HG03469 (cell line): ENCODE data around the gene SVIL.
"Not testable (repeated sequence)": the region's sequence is repeated elsewhere in the genome, so short reads cannot be mapped to it uniquely, and the experiment has no call there.

ENCODE experiments used
- ATAC-seq: cut with Tn5 transposase; IDR thresholded peaks from one replicate; pipeline ENCODE4 v1.9.1; 2021; ENCODE audit warnings: mild to moderate bottlenecking, moderate library complexity, moderate number of reproducible peaks; ENCODE audit not compliant: unreplicated experiment

Gene SVIL

DNA sequence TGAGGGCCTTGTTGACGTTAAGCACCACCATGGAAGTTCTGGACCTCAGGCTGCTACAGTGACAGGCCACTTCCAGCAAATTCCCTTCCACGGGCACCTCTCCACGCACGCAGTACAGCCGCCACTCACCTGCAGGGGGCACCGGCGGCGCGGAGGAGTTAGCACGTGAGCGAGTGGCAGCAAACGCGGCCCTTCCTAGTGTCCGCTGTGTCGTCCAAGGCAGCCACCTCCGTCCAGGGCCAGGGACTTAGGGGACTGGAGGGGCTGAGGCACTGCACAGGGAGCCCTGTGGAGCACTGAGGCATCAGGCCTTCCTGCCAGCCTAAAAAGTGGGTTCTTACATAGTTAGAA lies 164.4 kb downstream of the SVIL start:
- ATAC-seq = no peak

DNA sequence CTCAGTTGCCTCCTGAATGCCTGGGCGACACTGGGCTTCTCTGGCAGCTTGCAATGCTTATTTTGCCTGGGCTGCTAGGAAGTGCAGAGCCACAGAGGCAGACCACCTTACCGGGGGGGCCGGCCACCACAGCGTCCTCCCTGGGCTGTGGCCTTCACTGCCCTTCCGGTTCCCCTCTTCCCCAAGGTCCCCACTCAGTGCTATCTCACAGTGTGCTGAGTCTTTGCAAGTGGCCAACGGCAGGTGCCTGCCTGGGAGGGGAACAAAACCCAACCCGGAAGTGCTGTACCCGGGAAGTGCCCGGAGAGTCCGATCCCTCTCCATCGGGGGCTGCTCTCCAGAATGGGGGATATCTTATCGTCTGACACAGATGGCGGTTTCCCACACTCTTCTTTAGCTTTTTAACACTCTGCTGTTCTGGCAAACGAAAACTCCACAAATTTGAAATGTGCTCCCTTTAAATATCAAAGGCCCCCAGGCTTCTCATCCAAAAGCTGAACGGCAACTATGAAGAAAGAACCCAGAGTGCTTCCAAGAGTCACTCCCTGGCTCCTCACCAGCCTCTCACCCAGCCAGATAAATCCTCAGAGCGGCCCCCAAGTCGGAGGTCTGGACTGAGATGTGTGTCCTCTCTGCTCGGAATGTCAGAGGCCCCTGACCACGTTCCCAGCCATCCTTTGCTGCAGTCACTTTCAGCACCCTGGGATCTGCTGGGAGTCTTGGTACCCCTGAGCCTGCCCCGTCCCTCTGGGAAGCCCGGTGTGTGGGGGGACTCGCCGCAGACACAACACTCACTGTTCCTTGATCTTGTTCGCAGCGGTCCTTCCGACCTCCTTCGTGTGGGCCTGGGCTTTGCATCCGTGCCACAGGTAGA lies 165.1 kb downstream of the SVIL start:
- no peak for ATAC-seq

DNA sequence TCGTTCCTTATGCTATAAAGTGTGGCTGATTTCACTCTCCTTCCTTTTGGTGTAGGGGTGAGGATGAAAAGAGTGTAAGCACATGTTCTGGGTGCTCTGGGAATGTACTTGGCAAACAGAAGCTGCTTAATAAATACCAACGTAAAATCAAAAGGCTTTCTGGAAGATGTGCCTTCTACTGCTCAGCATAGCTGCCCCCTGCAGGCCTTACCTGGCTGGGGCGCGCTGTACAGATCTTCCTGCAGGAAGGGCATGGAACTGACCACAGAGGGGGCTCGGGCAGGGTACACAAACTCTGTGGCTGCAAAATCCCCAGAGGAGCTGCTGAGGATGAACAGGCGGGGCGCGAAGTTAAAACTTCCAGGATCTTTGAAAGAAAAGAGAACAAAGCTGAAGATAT lies 169.4 kb downstream of the SVIL start:
- no peak for ATAC-seq

DNA sequence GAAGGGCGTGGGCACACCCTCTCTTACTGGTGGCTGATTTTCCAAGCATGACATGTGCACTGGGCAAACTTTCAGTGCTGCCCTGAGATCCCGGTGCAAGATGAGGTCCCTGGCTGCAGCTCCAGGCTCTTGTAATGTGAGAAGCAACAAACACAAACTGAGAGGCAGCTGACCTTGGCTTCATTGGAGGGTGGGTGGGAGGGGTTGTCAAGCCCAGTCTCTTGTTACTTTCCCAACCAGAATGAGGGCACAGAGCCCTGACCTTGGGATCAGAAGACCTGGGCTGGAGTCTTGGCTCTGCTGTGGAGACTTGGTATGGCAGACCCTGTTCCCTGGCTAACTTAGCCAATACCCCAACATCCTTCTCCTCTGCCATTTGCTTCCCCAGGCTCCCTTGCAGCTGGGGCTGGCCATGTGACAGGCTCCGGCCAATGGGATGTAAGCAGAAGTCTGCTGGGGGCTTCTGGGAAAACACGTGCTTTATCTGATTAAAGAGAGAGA lies 170.1 kb downstream of the SVIL start:
- not testable (repeated sequence) for ATAC-seq

DNA sequence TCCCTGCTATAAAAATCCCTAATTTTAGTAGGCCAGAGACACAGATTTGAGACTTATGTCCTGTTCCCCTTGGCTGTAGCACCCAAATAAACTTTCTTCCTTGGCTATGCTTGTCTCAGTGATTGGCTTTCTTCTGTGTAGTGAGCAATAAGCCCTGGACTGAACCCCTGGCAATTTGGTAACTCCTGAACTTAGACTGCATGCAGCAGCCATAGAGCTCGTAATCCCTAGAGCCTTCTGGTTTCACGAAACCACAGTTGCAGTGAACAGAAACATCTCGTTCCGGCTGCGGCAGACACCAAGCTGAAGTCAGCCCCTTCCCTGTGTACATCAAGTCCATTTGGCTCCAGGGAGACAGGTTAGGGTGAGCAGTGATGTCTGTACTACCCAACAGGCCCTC lies 173.7 kb downstream of the SVIL start:
- ATAC-seq = no peak

DNA sequence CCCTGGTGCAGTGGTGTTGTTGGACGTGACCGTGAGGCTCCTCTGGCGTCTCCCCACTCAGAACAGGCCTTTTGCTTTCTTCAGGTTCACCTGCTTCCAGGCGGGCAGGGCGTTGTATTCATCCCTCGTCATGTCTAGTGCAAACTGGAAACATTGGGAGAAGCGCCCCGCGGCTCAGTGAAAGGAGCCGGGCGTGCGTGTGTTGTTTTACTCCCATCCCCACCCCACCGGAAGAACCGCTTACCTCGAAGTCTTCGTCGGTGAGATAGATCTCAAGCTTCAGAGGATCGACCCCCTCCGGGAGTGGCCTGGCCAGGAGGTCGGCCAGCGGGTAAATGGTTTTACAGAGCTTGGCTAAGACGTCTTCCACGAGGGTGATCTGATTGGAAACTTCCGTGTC lies 176.6 kb downstream of the SVIL start:
- not testable (repeated sequence) for ATAC-seq

DNA sequence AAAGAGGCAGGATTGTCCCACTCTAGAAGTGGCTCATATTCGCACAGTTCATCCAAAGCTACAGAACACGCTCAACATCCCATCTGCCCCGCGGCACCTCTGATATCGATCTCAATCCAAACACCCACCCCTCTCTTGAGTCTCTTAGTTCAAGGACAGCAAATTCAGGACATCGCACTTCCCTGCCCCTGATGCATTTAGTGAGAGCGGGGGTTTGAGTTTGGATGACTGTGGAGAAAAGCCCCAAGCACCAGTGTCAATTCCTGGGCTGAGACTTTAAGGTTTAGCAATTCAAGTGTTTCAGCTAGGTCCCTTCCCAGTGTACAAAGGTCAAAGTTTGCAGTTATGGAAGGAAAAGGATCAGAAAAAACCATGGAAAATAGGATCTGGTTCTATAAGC lies 179.7 kb downstream of the SVIL start:
- ATAC-seq = no peak

DNA sequence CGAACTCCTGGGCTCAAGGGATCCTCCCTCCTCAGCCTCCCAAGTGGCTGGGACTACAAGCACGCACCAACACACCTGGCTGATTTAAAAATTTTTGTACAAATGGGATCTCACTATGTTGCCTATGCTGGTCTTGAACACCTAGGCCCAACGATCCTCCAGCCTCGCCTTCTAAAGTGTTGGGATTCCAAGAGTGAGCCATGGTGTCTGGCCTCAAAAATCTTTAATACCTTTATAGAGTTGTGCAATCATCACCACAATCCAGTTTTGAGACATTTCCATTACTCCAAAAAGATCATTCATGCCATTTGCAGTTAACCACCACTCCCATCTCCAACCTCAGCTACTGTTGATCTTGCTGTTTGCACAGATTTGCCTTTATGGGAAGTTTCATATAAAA lies 180.5 kb downstream of the SVIL start:
- ATAC-seq = no peak

DNA sequence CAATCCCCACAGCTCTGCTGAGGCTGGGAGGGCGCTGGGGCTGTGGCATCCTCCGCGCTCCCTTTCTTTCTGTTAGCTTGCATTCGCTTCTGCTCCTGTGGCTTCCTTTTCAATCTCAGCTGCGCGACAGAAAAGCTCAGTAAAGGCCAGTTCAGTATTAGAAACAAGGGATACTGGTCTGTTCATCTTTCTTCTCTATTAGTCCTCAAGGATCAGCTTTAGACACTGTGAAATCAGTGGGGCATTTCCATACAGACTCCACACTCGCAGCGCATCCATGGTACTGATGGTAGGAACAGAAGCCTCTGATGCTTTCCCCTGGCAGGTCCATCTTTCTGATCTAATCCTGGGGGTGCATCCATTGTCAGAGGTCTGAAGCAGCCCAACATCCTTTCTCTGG lies 182.2 kb downstream of the SVIL start:
- ATAC-seq = no peak

DNA sequence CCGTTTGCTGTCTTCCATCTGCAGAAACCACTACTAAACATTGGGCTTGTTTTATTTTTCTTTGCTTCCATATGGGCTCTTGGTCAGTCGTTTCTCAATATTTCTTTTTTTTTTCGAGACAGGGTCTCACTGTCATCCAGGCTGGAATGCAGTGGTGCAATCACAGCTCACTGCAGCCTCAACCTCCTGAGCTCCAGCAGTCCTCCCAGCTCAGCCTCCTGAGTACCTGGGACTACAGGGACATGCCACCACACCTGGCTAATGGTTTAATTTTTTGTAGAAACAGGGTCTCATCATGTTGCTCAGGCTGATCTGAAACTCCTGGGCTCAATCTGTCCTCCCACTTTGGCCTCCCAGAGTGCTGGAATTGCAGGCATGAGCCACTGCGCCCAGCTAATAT lies 182.8 kb downstream of the SVIL start:
- ATAC-seq = no peak

DNA sequence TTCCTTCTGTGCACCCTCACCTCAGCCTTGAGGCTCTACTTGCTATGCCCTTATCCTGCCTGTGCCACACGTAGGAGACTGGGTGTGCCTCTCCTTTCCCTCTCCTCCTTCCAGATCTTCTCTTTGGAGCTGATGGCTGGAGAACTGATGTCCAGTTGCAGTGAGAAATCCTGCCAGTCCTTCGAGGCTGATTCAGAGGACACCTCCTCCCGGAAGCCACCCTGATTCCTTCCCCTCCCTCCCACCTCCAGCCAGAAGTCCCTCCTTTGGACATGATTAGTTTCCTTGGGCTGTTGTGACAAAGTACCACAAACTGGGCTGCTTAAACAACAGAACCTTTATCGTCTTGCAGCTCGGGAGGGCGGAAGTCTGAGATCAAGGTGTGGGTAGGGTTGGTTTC lies 184.4 kb downstream of the SVIL start:
- ATAC-seq = no peak

DNA sequence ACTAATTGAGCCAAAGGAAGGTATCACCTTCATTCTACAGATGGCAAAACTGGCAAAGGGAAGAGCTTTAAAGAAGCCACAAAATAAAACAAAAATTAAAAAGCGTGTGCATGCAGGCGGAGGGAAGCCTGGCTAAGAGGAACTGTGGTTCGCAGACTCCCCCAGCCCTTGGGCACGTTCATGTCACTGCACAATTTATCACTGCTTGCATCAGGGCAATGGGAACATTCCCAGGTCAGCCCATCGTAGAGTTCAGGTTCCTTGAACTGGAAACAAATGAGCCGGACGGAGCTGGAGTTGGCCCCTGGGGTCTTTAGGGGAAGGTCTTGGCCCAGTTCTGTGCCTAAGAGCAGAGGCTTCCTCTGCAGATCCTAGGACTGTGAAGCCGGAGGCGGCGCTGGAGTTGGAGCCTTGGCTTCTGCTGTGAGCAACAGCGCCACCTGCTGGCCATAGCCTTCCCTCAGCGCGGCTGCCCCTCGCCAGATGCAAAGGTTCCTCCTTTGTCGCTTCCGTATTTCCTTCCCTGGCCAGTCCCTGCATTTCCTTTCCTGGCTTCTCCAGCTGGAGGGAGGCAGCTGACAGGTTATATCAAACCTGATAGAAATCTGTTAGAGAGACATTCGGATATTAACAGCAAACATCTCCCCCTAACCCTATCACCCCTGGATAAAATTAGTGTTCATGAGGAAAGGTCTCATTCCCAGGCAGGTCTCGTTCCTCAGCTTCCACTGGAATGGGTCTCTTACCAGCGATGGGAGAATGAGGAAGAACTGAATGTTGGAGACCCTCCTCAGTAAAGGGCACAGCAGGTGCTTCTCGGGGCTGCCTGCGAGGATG lies 185.8 kb downstream of the SVIL start:
- ATAC-seq = peak; percentile 62

DNA sequence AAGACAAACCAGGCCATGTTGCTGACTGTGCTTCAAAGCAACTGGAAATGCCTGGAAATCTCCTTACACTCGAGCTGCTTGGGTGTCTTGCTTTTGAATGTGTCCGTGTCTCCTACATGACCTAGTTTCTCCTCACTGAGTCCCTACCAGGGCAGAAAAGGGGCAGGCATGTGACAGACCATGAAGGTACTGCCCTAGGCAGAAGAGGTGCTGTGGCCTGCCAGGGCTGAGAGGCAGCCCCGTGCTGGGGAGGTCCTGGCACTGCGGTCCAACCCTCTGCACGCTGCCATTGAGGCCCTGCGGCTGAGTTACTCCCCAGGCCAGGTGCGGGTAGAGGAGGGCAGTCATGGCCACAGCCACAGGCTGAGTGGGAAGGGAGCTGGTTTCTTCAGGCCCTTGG lies 186.6 kb downstream of the SVIL start:
- no peak for ATAC-seq

DNA sequence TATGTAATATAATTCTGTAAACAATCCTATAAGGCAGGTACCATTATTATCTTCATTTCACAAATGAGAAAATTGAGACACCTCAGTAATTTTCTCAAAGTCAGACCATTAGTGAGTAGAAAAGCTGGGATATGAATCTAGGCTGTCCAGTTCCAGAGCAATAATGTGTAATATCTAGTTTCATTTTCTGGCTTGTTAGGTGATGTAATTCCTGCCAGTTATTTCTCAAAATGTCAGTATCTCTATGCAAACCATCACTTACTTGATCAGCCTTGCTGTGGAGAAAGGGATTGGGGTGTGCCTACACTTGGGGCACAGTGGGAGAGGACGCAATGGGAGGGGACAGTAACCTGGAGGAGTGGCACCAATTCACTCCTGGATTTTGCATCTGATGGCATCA lies 188.4 kb downstream of the SVIL start:
- no peak for ATAC-seq

DNA sequence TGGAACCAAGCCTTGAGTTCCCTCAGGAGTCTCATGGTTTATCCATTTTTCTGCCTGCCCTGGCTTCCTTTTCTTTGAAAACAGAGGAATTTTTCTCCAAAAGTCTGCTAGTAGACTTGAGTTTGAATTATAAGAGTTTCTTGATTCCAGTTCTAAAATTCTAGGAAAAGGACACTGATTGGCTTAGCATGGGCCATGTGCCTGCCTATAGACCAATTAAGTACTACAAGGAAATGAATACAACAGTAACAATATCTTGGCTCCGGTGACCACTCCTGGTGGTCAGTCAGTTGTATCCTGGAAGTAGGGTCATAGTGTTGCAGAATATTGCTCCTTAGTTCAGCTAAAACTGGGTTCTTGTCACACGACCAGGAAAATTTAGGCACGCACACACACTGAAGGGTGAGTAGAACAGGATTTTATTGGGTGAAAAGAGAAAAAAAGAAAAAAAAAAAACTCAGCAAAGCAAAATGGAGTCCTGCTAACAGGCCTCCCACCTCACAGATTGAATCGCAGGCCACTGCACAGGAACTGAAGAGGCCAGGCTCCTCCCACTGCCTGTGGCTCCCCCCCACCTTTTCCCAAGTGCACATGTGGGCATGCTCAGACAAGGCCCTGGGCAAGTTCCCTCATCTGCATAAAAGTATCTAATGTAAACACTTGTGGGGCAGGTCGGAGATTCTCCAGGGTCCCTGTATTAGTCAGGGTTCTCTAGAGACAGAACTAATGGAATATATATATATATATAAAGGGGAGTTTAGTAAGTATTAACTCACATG lies 190.8 kb downstream of the SVIL start:
- no peak for ATAC-seq

DNA sequence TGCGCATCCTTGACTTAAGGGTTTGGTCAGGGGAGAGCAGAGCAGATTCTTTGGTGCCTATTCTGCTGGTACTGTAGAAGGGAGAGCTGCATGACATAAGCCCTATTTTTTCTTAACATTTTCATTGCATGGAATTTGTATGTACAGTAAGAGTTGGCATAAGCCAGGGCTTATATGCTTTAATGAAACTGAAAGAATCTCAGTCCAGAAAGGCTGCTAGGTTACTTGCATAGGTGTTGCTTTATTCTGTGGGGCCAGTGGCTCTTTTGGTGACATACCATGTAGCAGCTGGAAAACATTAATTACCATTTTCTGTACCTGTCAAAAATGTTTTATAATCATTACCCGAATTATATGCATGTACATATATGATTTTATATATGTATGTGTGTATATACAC lies 193.8 kb downstream of the SVIL start:
- no peak for ATAC-seq

DNA sequence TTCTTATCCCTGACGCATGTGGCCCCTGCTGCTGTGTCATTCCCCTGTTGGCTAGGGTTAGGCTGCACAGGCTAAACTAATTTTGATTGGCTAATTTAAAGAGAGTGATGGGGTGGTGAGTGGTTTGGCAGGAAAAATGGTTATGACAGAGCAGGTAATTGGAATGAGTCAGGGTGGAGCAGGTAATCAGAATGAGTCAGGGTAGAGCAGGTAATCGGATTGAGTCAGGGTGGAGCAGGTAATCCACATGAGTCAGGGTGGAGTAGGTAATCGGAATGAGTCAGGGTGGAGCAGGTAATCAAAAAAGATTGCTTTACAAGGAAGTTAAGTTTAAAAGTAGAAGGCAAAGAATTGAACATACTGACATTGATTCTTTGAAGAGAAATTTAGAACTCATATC lies 195.8 kb downstream of the SVIL start:
- not testable (repeated sequence) for ATAC-seq

DNA sequence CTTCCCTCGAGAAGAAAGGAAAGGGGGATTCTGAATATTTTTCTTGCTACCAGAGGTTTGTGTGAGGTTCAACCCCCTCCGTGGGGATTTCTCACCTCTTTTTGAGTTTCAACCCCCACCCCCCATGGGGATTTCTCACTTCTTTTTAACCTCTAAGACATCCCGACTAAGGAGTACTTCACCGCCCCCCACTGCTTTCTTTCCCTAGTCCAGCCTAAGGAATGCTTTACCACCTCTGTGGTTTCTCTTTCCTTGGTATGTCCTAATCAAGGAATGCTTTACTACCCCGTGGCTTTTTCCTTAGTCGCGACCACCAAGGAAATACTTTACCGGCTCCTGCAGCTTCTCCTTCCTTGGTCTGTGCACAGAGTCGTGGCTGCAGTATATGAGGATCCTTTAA lies 196.5 kb downstream of the SVIL start:
- ATAC-seq = no peak

DNA sequence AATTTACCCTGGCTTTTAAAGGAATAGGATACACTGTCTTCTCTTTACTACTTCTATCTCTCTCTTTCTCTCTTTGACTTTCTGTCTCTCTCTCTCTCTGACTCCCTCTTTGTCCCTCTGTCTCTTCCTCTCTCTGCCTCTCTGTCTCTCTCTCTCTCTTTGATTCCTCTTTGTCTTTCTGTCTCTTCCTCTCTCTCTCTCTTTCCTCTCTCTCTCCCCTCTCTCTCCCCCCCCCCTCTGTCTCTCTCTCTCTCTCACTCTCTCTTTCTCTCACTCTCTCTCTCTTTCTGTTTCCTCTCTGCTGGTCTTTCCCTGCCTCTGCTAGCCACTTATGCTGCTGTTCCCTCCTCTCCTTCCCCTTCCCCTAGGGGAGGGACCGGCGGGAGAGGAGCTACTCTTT lies 196.9 kb downstream of the SVIL start:
- no peak for ATAC-seq

DNA sequence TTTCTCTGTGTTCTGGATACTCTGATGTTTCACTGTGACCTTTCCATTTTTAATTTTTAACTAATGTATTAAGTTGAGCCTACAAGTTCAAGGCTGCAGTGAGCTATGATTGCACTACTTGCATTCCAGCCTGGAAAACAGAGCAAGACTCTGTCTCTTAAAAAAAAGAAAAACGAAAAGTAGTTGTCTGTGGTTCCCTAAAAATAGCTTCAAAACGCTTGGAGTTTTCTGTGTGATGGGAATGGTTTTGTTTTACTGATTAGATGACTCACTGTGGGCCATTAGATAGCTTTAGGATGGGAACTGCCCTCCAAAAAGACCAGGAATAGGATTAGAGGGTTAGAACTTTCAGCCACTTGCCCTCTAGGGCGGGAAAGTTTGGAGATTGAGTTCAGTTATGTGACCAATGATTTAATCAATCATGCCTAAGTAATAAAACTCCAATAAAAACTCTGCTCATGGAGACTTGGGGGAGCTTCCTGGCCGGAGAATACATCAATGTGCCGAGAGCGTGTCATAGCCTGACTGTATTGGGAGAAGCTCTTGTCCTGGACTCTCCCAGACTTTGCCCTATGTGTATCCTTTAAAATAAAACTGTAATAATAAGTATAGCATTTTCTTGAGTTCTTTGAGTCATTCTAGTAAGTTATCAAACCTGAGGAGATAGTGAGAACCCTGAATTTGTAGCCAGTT lies 198.8 kb downstream of the SVIL start:
- ATAC-seq = no peak

DNA sequence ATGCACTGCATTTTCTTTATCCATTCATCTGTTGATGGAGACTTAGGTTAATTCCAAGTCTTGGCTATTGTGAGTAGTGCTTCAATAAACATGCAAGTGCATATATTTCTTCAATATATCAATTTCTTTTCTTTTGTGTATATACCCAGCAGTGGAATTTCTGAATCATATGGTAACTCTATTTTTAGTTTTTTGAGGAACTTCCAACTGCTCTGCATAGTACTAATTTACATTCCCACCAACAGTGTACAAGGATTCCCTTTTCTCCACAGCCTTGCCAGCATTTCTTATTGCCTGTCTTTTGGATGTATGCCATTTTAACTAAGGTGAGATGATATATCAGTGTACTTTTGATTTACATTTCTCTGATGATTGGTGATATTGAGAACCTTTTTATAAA lies 200.7 kb downstream of the SVIL start:
- ATAC-seq = no peak
